Skin of body (tissue), 2 donors: ENCODE results near the gene ARMC6. TPM values are rescaled to one million over a fixed set of nuclear protein-coding genes. Genes with fewer than 3 reads are reported as not detected.
"Not testable (repeated sequence)": the region's sequence is repeated elsewhere in the genome, so short reads cannot be mapped to it uniquely, and the experiment has no call there.

Experiments used
- DNase-seq: peaks from one replicate; lab custom pipeline; 2025; lab: John Stamatoyannopoulos, UW
- total RNA-seq: library from RNA; depleted of rRNA; stranded (reverse); fragments of >200 nt; gene quantifications from one replicate; pipeline ENCODE4 v1.2.3, GENCODE V29; 2014

ARMC6 gene
- total RNA-seq, 1 donor from 2014 or later: 15.5 TPM

DNA sequence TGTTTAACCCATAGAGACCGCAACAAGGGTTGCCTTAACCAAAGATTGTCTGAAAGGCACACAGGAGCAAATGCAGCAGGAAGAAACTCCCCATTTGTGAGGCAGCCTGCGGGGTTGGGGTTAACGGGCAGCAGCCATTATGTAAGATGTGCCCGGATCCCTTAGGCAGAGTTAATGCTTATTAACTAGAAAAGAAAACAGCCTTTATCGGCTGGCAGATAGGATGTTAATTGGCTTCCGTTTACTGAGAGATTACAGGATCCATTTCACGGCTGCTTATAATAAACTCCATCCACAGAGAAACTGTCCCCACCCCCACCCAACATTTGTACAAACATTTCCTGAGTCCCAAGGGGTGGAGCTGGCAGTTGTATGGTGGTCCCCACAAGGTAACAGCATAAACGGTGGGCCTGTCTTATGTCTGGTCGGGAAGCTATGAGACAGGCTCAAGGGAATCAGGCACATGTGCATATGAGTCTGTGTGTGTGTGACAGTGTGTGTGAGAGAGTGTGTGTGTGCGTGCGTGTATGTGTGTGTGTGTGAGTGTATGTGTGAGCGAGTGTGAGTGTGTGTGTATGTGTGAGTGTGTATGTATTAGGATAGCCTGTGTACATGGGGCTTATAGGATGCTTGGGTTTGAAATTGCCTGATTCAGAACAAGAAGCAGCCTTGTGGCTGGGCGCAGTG is 40.9 kb downstream of the ARMC6 start:
- DNase-seq: no peak

DNA sequence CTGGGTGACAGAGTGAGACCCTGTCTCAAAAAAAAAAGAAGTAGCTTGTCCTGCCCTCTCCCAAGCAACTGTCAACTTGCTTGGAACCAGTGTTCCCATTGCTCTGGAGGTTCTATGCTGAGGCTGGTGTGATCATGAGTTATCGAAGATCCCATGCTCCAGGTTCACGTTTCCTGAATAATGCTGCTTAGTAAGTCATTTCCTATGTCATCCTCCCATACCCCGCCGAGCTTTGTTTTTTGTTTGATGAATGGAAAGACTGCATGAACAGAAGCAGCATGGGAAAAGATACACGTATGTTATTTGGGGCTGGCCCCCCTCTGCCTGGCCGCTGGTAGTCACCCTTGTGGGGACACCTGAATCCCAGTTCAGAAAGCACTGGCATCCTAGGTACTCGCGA is 41.7 kb downstream of the ARMC6 start:
- no peak for DNase-seq

DNA sequence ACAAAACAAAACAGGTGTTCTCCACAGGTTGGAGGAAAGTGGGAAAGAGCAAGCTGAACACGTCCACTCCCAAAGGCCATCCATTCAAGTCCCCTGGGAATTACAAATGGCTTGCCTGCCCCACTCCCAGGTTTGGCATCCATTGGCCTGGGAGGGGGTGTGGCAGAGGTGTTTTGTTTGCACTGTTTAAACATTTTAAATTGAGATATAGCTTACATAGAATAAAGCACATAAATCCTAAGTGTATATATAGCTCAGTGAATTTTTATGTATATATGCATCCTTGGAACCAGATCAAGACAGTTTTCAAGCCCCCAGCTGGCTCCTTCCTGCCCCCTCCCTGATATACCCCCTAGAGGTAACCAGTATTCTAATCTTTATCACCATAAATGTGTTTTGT is 43.1 kb downstream of the ARMC6 start:
- no peak for DNase-seq

DNA sequence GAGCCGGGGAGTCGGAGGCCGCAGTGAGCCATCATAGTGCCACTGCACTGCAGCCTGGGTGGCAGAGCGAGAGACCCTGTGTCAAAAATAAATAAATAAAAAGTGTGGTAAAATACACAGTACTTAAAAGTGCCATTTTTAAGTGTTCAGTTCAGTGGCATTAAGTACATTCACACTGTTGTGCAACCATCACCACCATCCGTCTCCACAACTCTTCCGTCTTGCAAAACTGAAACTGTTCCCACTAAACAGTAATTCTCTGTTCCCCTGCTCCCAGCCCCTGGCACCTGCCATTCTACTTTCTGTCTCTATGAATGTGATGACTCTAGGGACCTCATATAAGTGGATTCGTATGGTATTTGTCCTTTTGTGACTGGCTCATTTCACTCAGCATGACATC is 43.7 kb downstream of the ARMC6 start:
- no peak for DNase-seq

DNA sequence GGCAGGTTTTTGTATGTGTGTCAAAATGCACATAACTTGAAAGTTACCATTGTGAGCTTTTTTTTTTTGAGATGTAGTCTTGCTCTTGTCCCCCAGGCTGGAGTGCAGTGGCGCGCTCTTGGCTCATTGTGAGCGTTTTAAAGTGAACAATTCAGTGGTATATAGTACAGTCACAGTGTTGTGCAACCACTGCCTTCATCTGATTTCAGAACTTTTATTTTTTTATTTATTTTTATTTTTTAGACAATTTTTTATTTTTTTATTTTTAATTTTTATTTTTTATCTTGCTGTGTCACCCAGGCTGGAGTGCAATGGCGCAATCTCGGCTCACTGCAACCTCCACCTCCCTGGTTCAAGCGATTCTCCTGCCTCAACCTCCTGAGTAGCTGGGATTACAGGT is 45.4 kb downstream of the ARMC6 start:
- DNase-seq: no peak

DNA sequence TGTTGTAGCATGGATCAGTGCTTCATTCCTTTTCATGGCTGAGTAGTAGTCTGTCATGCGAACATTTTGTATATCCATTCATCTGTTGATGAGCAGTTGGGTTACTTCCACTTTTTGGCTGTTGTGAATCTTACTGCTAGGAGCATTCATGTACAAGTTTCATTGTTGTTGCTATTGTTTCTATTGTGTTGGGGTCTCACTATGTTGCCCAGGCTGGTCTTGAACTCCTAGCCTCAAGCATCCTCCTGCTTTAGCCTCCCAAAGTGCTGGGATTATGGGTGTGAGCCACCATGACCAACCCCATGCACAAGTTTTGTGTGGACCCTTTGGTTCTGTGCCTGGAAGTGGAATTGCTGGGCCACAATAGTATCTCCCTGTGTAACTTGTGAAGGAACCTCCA is 46.2 kb downstream of the ARMC6 start:
- no peak for DNase-seq

DNA sequence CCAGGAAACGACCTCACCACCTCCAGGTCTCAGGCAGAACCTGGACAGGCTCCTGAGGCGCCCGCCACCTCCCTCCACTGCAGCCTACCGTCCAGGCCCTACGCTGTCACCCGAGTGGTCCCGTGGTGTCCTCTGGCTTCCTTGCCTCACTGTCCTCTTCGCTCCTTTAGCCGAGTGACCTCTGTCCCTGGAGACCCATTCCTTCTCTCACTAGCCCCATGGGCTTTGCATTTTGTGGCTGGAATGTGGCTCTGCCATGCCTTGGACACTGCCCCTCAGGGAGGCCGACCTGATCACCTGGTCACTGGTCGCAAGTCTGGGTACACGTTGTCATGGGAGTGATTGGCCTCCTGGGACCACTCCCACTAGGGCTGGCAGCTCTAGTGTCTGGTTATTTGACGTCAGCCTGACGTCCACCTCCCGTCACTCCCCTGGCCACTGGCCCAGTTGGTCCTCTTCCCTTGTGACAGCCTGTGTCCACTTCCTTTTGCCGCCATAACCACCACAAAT is 48.3 kb downstream of the ARMC6 start:
- no peak for DNase-seq

DNA sequence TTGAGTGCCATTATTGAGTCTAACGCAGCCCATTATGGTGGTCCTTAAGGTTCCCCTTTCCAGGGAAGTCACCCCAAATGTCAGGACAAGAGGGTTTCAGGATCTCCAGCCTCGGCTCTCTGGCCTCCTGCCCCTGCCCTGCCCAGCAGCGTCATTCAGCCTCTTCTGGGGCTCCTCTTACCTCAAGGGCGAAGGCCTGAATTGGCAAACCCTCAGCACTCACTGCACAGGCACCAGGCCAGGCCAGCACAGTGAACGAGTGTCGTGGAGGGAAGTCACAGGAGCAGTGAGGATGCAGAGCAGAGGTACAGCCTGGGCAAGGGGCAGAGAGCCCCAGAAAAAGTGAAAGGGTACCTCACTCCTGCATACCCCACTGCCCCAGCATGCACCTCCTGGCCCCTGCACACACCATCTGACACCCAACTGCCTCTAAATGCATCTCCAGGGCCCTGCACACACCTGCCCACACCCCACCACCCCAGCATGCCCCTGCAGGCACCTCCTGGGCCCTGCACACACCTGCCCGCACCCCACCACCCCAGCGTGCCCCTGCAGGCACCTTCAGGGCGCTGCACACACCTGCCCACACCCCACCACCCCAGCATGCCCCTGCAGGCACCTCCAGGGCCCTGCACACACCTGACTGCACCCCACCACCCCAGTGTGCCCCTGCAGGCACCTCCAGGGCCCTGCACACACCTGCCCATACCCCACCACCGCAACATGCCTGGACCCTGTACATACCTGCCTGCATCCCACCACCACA is 50.2 kb downstream of the ARMC6 start:
- DNase-seq: no peak

DNA sequence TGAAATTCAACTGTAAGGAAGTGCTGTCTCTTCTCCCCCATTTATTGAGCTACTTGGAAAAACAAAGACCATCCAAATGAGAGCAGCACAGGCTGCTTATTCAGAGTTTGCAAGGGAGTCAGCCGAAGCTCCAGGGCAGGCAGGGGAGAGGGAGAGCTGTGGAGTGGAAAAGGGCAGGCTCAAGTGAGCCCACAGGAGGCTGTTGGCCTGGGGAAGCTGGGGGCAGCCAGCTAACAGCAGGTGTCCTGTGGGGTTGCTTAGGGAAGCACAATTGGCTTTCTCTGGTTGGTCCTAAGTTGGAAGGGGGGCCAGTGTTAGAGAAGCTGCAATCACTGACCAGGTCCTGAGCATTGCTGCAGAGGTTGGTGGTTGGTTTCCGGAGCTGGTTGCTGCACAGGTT is 54.3 kb downstream of the ARMC6 start:
- no peak for DNase-seq

DNA sequence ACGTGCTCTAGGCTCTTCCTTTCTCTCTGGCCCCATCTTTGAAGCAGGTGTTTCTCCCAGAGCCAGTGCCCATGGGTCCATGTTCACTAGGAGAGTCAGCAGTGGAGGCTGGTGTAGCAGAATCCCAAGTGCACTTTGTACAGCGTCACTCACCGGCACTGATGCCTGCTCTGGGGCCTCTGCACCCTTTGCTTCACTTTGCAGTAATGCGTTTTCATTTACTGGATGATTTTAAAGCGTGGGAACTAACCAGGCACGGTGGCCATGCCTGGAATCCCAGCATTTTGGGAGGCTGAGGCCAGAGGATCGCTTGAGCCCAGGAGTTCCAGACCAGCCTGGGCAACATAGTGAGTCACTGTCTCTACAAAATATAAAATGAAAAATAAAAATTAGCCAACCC is 61.1 kb downstream of the ARMC6 start:
- DNase-seq: no peak

DNA sequence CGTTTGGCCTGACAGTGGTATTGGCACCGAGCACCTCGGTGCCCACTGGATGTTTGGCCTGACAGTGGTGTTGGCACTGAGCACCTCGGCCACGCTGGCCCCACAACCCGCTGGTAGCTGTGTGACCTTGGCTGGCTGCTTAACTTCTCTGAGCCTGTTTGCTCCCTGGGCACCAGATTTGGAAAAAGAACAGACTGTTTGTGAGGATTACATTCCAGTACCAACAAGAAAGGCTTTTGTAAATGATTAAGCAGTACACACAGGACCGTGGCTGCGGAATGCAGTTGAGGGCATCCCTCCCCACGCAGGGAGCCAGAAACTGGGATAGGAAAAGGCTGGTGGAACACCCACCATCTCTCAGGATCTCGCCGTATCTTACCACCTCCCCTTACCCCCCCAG is 62.3 kb downstream of the ARMC6 start:
- no peak for DNase-seq

DNA sequence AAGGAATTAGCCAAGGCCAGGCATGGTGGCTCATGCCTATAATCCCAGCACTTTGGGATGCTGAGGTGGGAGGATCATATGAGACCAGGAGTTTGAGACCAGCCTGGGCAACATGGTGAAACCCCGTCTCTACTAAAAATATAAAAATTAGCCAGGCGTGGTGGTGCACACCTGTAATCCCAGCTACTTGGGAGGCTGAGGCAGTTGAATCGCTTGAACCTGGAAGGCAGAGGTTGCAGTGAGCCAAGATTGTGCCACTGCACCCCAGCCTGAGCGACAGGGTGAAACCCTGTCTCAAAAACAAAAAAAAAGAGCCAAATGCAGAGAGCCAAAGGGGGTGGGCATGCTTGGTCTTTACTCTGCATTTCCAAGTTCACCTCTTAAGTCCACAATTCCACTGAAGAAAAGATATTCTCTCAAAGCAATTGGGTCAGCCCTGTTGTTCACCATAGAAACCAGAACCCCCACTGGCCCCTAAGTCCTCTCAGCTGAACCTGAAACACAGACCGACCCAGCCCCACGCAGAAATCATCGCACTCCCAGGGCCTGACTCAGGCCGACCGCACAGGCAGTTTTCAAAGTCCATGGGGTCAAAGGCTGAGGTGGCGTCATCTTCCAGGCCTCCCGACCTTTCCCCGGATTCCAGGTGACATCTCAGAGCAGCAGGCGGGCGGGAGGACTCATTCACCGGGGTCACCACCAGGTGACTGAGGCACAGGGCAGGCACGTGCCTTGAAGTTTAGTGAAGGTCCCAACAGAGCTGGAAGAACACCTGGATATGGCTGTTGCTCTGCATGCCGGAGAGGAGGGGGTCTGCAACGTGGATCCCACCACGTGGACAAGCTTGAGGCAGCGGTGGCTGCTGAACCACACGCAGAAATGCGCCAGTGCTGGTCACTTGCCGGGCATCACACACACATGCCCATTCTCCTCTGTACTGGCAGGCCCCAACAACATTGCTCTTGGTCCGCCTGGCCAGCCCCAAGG is 63.5 kb downstream of the ARMC6 start:
- DNase-seq: no peak

DNA sequence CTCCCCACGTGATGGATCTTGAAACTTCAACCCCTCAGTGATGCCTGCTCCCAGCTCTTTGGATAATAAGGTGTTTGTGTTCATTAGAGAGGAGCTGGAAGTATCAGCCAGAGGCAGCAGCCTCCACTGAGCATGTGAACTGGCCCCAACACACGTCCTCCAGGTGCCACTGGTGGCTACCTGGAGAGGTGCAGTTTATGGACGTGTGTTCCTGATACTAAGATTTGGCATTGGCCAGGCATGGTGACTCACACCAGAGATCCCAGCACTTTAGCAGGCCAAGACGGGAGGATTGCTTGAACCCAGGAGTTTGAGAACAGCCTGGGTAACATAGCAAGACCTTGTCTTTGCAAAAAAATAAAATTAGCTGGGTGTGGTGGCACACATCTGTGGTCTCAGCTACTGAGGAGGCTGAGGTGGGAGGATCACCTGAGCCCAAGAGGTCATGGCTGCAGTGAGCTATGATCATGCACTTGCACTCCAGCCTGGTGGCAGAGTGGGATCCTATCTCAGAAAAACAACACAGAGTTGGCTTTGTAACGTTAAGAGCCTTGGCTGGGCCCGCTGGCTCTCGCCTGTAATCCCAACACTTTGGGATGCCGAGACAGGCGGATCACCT is 64.8 kb downstream of the ARMC6 start:
- DNase-seq: no peak

DNA sequence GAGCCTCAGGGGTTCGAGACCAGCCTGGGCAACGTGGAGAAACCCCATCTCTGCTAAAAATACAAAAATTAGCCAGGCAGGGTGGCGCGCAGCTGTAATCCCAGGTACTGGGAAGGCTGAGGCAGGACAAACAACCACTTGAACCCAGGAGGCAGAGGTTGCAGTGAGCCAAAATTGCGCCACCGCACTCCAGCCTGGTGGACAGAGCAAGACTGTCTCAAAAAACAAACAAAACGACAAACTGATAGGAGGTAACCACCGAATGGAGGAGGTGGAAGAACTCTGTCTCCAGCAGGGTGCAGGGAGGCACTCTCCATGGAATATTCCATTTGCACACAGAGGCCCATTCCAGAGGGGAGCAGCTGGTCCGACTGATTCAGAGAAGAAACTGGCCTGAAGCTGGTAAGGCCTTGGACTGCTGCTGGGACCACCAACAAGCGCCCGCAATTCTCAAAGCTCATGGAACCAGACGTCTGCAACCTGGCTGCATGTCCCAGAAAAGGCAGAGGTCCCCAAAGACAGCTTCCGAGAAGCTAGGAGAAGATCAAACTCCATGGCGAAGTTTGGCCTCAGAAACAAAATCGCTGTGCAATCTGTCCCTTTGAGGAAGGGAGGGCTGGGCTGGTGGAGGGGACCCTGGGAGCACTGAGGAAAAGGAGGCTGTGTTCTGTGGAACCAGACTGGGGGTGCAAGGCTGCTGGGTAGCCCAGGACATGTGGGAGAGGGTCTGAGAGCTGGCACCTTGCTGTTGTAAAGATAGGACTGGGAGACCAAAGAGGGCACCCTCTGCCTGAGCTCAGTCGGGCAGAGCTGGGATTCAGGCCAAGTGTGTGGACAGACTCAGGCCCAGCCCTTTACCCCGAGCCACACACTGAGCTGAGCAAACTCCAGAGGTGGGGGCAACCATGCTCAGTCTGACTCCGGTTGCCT is 65.6 kb downstream of the ARMC6 start:
- DNase-seq: no peak

DNA sequence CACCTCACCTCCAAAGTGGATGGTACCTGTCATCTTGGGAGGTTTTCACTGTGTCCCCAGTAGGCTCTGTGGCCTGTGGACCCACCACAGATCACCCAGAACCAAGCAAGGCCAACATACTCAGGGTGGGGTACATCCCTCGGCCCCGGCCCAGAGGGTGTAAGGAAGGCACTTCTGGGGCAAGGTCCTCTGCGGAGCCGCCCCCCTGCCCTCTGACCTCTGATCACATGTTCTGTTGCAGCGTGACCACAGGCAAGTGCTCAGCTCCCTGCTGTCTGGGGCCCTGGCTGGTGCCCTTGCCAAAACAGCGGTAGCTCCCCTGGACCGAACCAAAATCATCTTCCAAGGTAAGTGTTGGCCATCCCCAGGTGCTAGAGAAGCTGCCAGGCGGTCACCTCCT is 68.1 kb downstream of the ARMC6 start:
- no peak for DNase-seq

DNA sequence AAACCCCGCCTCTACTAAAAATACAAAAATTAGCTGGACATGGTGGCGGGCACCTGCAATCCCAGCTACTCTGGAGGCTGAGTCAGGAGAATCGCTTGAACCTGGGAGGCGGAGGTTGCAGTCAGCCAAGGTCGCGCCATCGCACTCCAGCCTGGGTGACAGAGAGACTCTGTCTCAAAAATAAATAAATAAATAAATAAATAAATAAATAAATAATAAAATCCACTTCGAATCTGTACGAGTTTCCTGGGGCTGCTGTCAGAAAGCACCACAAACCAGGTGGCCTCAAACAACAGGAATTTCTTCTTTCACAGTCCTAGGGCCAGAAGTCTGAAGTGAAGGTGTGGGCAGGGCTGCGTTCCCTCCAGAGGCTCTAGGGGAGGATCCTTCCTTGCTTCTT is 69.2 kb downstream of the ARMC6 start:
- DNase-seq: not testable (repeated sequence)

DNA sequence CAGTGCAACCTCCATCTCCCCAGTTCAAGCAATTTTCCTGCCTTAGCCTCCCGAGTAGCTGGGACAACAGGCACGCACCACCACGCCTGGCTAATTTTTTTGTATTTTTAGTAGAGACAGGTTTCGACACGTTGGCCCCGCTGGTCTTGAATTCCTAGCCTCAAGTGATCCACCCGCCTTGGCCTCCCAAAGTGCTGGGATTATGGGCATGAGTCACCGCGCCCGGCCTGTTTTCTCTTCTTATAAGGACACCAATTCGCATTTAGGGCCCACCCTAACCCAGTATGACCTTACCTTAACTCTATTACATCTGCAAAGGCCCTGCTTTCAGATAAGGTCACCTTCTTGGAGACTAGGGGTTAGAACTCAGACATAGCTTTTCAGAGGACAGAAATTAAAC is 69.8 kb downstream of the ARMC6 start:
- no peak for DNase-seq

DNA sequence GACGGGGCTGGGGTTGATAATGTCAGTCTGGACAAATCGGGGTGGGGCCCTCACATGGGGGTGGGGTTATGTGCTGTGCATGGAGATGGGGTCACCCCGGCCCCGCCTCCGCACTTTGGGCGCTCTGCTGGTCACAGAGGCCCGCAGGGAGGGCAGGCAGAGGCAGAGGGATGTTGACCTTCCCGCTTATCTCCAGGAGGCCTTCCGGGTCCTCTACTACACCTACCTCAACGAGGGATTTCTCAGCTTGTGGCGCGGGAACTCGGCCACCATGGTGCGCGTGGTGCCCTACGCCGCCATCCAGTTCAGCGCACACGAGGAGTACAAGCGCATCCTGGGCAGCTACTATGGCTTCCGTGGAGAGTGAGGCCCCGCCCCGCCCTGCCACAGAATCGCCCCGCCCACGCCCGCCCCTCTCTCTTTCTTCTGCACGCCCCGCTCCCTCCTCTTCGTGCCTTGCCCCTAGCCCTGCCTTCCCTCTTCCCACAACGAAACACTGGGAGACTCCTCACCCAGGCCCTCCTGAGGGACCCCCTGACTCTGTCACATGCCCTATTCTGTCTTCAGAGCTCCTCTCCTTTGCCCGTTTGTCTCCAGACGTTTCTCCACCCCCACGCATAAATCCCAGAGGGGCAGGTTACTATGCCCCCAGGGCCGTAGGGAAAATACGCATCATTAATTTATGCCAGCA is 72.1 kb downstream of the ARMC6 start:
- peak; percentile 54 for DNase-seq

DNA sequence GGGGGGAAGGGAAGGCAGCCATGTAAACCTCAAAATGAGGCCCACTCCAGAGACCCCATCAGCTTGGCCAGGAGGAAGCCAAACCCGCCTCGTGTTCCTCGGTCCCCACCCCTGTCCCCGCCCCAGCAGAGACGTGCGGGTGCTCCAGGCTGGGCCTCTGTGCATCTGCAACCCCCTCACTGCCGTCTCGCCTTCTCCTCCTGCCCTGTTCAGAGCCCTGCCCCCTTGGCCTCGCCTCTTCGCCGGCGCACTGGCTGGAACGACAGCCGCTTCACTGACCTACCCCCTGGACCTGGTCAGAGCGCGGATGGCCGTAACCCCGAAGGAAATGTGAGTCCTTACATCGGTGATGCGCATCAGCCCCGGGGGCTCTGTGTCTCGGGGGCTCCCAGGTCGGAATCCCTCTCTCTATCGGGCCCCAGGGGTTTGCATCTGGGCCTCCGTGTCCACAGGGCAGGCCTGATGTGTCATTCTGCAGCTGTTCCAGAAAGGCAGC is 72.7 kb downstream of the ARMC6 start:
- DNase-seq: peak; percentile 54
